Spleen (tissue), 11 donors: ENCODE data around the gene SLCO4A1. TPM values are rescaled to one million over a fixed set of nuclear protein-coding genes. Genes with fewer than 3 reads are reported as not detected.

Experiments
- DNase-seq: peaks from one replicate; pipeline ENCODE4 v3.0.0-alpha.2; 2020
- H3K27ac ChIP-seq, 8 donors: fragments of 200-600 bp; sonication (generic) in 7 of 8; 1 replicate in 4 of 8; 2 replicates in 4 of 8; pipeline versions ENCODE4 v1.5.0 to v1.8.0; 2016 to 2021; ENCODE audit warnings: inconsistent platforms in 4 of 8, mild to moderate bottlenecking in 4 of 8, moderate library complexity in 1 of 8
- H3K27me3 ChIP-seq, 7 donors: fragments of 200-600 bp; sonication (generic) in 6 of 7; replicated peaks in 1 of 7; 1 replicate in 4 of 7; 2 replicates in 3 of 7; pipeline versions ENCODE4 v1.5.0 to v1.8.0; 2016 to 2021; ENCODE audit warnings: inconsistent platforms in 3 of 7, mild to moderate bottlenecking in 1 of 7
- H3K36me3 ChIP-seq, 6 donors: fragments of 200-600 bp; sonication (generic) in 5 of 6; 1 replicate in 4 of 6; 2 replicates in 2 of 6; pipeline versions ENCODE4 v1.5.0 to v1.8.0; 2016 to 2021; ENCODE audit warnings: inconsistent platforms in 2 of 6
- H3K4me1 ChIP-seq, 6 donors: fragments of 200-600 bp; sonication (generic) in 5 of 6; 1 replicate in 3 of 6; 2 replicates in 3 of 6; pipeline versions ENCODE4 v1.5.0 to v1.8.0; 2016 to 2021; ENCODE audit warnings: inconsistent platforms in 3 of 6
- H3K4me3 ChIP-seq, 8 donors: fragments of 200-600 bp; sonication (generic) in 7 of 8; 1 replicate in 4 of 8; 2 replicates in 4 of 8; pipeline versions ENCODE4 v1.5.0 to v1.8.0; 2016 to 2021; ENCODE audit warnings: inconsistent platforms in 4 of 8, mild to moderate bottlenecking in 4 of 8, moderate library complexity in 2 of 8
- H3K9me3 ChIP-seq, 8 donors: fragments of 200-600 bp; sonication (generic) in 7 of 8; 1 replicate in 4 of 8; 2 replicates in 4 of 8; pipeline versions ENCODE4 v1.5.0 to v1.8.0; 2016 to 2021; ENCODE audit warnings: inconsistent platforms in 4 of 8
- POLR2A ChIP-seq, 3 donors: fragments of 450-650 bp; IDR thresholded peaks; one replicate each; pipeline ENCODE4 v1.5.1; 2017; ENCODE audit warnings: antibody characterized with exemption in 3 of 3, mild to moderate bottlenecking in 1 of 3
- POLR2AphosphoS5 ChIP-seq, 3 donors: sonication (generic); formaldehyde crosslinking; IDR thresholded peaks; one replicate each; pipeline ENCODE4 v1.5.1; 2017; ENCODE audit warnings: antibody characterized with exemption in 3 of 3
- WGBS, 5 donors: extraction: QIAGEN DNeasy Blood & Tissue Kit in 3 of 5; methylation state at CpG; one replicate each; pipeline versions ENCODE4 v1.1.5 to v1.1.7; 2013 to 2018; 5-methylcytosine and 5-hydroxymethylcytosine counted together
- intact Hi-C: fragments of 100-400 bp; cut with DNase I; formaldehyde crosslinking; loops from one replicate; pipeline ENCODE4 v1.15.0; 2023; ENCODE audit warnings: low total_unique reads
- polyA plus RNA-seq, 3 donors: library from polyadenylated mRNA; stranded (reverse); fragments of 200-250 nt; gene quantifications; one replicate each; pipeline ENCODE4 v1.2.1, GENCODE V29; 2013
- total RNA-seq, 7 donors: library from RNA; depleted of rRNA in 3 of 7; stranded (reverse); fragments of >200 nt in 3 of 7; fragmentation: NEBNext Ultra II Directional in 4 of 7; extraction: Animal tissue kit (Norgen Biotek cat#: 25700) in 4 of 7; gene quantifications; one replicate each; pipeline versions ENCODE4 v1.1.0 to v1.2.1, GENCODE V29; 2016 to 2021
- TF ChIP-seq, protein P1 (sequence below), 11 experiments: fragments of 200-600 bp in 7 of 11; fragments of 450-650 bp in 4 of 11; sonication (generic) in 4 of 11; IDR thresholded peaks in 8 of 11; conservative IDR thresholded peaks in 3 of 11; 1 replicate in 7 of 11; 2 replicates in 4 of 11; pipeline versions ENCODE4 v1.4.0 to v1.8.0; 2016 to 2021; ENCODE audit warnings: antibody characterized with exemption in 11 of 11, inconsistent platforms in 4 of 11, mild to moderate bottlenecking in 1 of 11
- donor health status: healthy with polysubstance abuse.
- donor health status: DM: no; HTN: no; CAD: no; lungs with moderate emphysema.
- donor health status: DM: no; HTN: no; CAD: no.
- donor health status: Bipolar disorder and iron deficiency.
- donor health status: healthy.
- donor health status: DM: no; HTN: no; CAD: no.
- donor health status: DM: yes; HTN: yes; CAD: no.

SLCO4A1 gene
- total and polyA plus RNA-seq, 10 donors: 2.9 to 16.3 (median 7.0) TPM

DNA sequence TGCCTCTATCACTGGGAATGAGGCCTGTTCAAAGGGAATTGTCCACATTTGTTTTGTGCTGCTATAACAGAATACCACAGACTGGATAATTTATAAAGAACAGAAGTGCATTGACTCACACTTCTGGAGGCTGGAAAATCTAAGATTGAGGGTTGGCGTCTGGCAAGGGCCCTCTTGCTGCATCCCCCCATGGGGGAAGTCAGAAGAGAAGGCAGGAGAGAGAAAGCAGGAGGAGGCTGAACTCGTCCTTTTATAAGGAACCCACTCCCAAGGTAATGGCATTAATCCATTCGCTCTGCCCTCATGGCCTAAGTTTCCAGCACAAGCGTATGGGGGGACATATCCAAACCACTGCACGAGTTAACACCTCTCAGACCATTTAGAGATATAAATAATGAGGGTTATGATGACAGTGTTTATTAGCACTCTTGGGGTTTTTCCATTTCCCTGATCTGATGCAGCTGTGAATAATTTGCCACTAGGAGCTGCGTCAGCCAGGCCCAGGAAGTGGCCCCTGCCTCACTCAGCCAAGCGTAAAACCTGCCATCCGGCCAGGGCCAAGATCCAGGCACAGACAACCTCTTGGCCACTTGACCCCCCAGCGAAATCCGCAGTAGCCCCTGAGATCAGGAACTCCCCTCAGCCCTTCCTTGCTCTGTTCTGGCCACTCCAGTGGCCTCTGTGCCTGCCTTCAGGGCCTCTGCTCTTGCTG, 14.2 kb upstream of the SLCO4A1 start:
- Histone ChIP-seq H3K27ac (peak overlapping the region in 4 of 8 donors; percentile 22 to 62 (median 54)), H3K9me3 (no peaks in the 10 kb centered on the region), H3K27me3 (no peaks in the 10 kb centered on the region), H3K4me3 (no peak overlapping the region), H3K4me1 (peaks cover 25 to 62% (median 38%) of the 10 kb centered on the region in 6 donors), H3K36me3 (no peaks in the 10 kb centered on the region)
- DNase-seq: no peak
- intact Hi-C loops: no loop called here
- WGBS, 5 donors: 47 to 68% (median 63%) methylated on average over 10 of the region's 10 CpGs
- peak; percentile 48 to 66 (median 63) for TF ChIP-seq POLR2AphosphoS5 (IDR thresholded peaks at IDR 0.05)
- TF ChIP-seq POLR2A (IDR thresholded peaks at IDR 0.05): no peak

DNA sequence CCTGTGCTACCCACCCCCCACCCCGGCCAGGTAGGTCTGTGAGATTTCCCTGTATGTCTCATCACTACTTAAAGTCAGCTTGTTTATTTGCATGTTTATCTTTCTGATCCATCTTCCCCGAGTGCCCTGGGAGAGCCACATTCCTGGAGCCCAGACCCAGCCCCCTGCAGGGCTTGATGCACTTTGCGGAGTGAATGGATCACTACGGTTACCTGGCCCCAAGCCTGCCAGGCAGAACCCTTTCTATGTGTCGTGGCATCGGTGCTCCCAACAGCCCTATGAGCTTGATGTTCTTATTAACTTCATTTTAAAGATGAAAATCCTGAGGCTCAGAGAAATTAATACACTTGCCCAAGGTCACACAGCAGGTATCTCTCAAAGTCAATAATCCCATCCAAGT, 13.6 kb upstream of the SLCO4A1 start:
- H3K4me1 ChIP-seq: peaks cover 19 to 56% (median 32%) of the 10 kb centered on the region in 6 donors
- no peak overlapping the region for H3K4me3 ChIP-seq
- H3K27ac ChIP-seq: peak overlapping the region in 4 of 8 donors; percentile 22 to 62 (median 54)
- H3K36me3 ChIP-seq: no peaks in the 10 kb centered on the region
- H3K9me3 ChIP-seq: no peaks in the 10 kb centered on the region
- TF ChIP-seq, protein P1, sequence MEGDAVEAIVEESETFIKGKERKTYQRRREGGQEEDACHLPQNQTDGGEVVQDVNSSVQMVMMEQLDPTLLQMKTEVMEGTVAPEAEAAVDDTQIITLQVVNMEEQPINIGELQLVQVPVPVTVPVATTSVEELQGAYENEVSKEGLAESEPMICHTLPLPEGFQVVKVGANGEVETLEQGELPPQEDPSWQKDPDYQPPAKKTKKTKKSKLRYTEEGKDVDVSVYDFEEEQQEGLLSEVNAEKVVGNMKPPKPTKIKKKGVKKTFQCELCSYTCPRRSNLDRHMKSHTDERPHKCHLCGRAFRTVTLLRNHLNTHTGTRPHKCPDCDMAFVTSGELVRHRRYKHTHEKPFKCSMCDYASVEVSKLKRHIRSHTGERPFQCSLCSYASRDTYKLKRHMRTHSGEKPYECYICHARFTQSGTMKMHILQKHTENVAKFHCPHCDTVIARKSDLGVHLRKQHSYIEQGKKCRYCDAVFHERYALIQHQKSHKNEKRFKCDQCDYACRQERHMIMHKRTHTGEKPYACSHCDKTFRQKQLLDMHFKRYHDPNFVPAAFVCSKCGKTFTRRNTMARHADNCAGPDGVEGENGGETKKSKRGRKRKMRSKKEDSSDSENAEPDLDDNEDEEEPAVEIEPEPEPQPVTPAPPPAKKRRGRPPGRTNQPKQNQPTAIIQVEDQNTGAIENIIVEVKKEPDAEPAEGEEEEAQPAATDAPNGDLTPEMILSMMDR (IDR thresholded peaks at IDR 0.05 in 8 of 11, conservative IDR thresholded peaks at IDR 0.05 in 3 of 11): no peak
- TF ChIP-seq POLR2AphosphoS5 (IDR thresholded peaks at IDR 0.05) (no peak), POLR2A (IDR thresholded peaks at IDR 0.05) (no peak)
- 77 to 86% (median 85%) methylated on average over 6 of the region's 6 CpGs for WGBS, 5 donors
- intact Hi-C loops: no loop called here
- H3K27me3 ChIP-seq: no peaks in the 10 kb centered on the region
- no peak for DNase-seq

DNA sequence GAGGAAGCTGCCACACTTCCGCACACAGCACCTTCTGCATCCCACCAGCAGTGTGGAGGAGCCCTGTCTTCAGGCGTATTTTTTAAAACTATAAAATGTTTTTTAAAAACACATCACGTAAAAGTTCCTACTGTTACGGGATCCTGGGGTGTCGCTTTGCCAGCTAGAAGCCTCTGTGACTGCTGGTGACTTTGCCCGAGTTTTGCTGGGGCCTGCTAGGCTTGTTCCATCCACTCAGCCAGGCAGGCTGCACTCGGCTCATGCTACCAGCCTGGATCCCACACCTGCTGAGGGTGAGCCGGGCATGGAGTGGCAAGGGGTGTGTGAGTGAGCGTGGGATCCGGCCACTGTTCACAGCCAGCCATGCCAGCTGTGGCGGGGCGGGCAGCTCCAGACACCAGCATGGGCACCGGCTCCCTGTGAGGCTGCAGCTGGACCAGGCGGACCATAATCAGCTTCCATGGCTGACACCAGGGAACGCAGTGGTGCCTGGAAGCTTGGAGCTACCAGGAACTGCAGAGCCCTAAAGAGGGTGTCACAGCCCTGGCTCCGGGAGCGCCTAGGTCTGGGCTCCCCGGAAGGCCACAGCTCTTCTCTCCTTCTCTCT, 12.3 kb upstream of the SLCO4A1 start:
- Histone ChIP-seq H3K36me3 (no peaks in the 10 kb centered on the region), H3K4me1 (peaks cover 6 to 44% (median 20%) of the 10 kb centered on the region in 6 donors), H3K9me3 (no peaks in the 10 kb centered on the region), H3K27ac (no peak overlapping the region), H3K27me3 (peaks cover 0 to 13% (median 0%) of the 10 kb centered on the region in 7 donors), H3K4me3 (no peak overlapping the region)
- no peak for TF ChIP-seq POLR2AphosphoS5 (IDR thresholded peaks at IDR 0.05)
- TF ChIP-seq POLR2A (IDR thresholded peaks at IDR 0.05): no peak
- TF ChIP-seq, protein P1 (IDR thresholded peaks at IDR 0.05 in 8 of 11, conservative IDR thresholded peaks at IDR 0.05 in 3 of 11): no peak
- 88 to 95% (median 94%) methylated on average over 14 to 18 of the region's 18 CpGs for WGBS, 5 donors
- no peak for DNase-seq
- intact Hi-C loops: no loop called here

DNA sequence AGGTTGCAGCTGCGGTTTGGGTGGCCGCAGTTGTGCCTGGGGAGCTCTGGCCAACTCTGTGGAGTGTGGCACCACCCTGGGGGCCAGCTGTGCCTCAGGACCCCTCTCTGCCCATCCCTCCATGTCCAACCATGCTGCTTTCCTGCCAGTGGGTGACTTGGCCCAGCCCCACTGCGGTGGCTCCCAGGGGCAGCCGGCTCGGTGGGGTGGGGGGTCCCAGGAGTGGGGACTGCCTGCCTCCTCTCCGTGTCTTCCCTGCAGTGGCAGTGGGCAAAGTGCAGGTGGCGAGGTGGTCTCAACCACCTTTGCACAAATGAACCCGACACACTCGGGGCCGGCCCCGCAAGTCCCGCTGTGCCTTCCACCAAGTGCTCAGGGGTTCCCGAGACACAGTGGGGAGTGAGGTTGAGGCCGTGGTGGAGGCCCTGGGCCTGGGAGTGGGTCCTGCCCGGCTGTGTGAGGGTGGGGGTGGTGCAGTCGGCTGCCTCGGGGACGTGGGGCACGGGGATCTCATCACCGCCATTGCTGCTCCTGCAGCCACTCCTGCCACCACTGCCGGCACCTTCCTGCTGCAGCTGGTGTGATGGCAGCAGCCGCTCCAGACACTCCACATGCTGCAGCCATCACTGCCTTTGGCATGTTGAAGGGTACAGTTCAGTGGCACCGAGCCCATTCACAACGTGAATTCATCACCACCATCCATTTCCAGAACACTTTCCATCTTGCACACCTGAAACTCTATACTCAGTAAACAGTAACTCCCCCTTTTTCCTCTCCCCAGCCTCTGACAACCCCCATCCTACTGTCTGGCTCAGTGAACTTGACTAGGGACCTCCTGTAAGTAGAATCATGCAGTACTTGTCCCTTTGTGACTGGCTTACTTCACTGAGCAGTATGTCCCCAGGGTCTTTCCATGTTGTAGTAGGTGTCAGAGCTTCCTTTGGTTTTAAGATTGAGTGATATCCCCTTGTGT, 10.7 kb upstream of the SLCO4A1 start:
- 90 to 97% (median 94%) methylated on average over 13 to 24 of the region's 24 CpGs for WGBS, 5 donors

More for the DNA sequence above, 10.7 kb upstream of the SLCO4A1 start:
- TF ChIP-seq POLR2A (IDR thresholded peaks at IDR 0.05) (no peak), POLR2AphosphoS5 (IDR thresholded peaks at IDR 0.05) (no peak)
- TF ChIP-seq, protein P1 (IDR thresholded peaks at IDR 0.05 in 8 of 11, conservative IDR thresholded peaks at IDR 0.05 in 3 of 11): no peak
- intact Hi-C loops: no loop called here
- H3K4me3 ChIP-seq: no peak overlapping the region
- H3K27ac ChIP-seq: no peak overlapping the region
- peaks cover 0 to 31% (median 9%) of the 10 kb centered on the region in 6 donors for H3K4me1 ChIP-seq
- no peaks in the 10 kb centered on the region for H3K36me3 ChIP-seq
- no peak for DNase-seq
- peaks cover 0 to 29% (median 0%) of the 10 kb centered on the region in 7 donors for H3K27me3 ChIP-seq
- H3K9me3 ChIP-seq: no peaks in the 10 kb centered on the region
